ENCODE measurements around the gene LYZL1.

DNA sequence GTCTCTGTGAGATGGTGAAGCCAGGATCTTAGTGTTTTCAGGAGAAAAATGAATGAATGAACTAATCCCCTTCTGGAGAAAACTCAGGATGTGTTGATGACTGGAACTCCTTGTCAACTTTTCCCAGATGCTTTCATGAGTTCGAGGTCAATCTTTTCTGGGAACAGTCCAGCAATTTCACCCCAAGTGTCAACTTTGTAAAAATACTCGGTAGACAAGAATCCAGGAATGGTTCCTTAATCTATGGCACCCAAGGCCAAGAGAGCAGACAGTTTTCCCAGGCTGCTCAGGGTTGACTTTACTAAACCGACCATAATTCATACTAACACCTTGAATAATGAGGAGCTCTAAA lies 31.1 kb upstream of the LYZL1 start:
- TF ChIP-seq, protein P1, sequence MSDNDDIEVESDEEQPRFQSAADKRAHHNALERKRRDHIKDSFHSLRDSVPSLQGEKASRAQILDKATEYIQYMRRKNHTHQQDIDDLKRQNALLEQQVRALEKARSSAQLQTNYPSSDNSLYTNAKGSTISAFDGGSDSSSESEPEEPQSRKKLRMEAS (IDR thresholded peaks at IDR 0.05; ENCODE audit: low read depth, low read length) = no peak
- TF ChIP-seq, protein P2, sequence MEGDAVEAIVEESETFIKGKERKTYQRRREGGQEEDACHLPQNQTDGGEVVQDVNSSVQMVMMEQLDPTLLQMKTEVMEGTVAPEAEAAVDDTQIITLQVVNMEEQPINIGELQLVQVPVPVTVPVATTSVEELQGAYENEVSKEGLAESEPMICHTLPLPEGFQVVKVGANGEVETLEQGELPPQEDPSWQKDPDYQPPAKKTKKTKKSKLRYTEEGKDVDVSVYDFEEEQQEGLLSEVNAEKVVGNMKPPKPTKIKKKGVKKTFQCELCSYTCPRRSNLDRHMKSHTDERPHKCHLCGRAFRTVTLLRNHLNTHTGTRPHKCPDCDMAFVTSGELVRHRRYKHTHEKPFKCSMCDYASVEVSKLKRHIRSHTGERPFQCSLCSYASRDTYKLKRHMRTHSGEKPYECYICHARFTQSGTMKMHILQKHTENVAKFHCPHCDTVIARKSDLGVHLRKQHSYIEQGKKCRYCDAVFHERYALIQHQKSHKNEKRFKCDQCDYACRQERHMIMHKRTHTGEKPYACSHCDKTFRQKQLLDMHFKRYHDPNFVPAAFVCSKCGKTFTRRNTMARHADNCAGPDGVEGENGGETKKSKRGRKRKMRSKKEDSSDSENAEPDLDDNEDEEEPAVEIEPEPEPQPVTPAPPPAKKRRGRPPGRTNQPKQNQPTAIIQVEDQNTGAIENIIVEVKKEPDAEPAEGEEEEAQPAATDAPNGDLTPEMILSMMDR (IDR thresholded peaks at IDR 0.05; ENCODE audit: low read depth, low read length) = no peak
- no peak for TF ChIP-seq POLR2A (IDR thresholded peaks at IDR 0.05; ENCODE audit: extremely low read depth, insufficient read length)

Measured in NB4 (cell line).